GM21717 (cell line): ENCODE results near the gene TFAP2A.

Experiments used
- ATAC-seq: cut with Tn5 transposase; IDR thresholded peaks from one replicate; pipeline ENCODE4 v1.9.1; 2021; ENCODE audit warnings: mild to moderate bottlenecking, moderate library complexity; ENCODE audit not compliant: unreplicated experiment

TFAP2A gene

GRCh38 chr6:10414756-10415616 lies at the start of gene TFAP2A:
TFAP2A (minus strand) TSS chr6:10415074; CDS start chr6:10414991, 83 bp downstream.
- ATAC-seq: no peak

GRCh38 chr6:10463491-10464481 lies 48.9 kb upstream of the TFAP2A start:
- ATAC-seq: no peak

GRCh38 chr6:10463040-10463439 lies 48.2 kb upstream of the TFAP2A start:
- ATAC-seq: no peak

GRCh38 chr6:10461850-10462249 lies 47.0 kb upstream of the TFAP2A start:
- ATAC-seq: no peak

- peak; percentile 96 for ATAC-seq
These were observed 45.2 kb upstream of the TFAP2A start for GRCh38 chr6:10460096-10460495.

GRCh38 chr6:10458287-10458686 lies 43.4 kb upstream of the TFAP2A start:
- no peak for ATAC-seq

- ATAC-seq: no peak
These were observed 38.7 kb upstream of the TFAP2A start for GRCh38 chr6:10453596-10453995.

- no peak for ATAC-seq
These were observed 37.1 kb upstream of the TFAP2A start for GRCh38 chr6:10451828-10452509.

- no peak for ATAC-seq
These were observed 36.5 kb upstream of the TFAP2A start for GRCh38 chr6:10451394-10451793.

- ATAC-seq: no peak
These were observed 34.9 kb upstream of the TFAP2A start for GRCh38 chr6:10449751-10450150.

GRCh38 chr6:10448096-10448495 lies 33.2 kb upstream of the TFAP2A start:
- no peak for ATAC-seq

- no peak for ATAC-seq
These were observed 31.7 kb upstream of the TFAP2A start for GRCh38 chr6:10446548-10446947.

- no peak for ATAC-seq
These were observed 26.8 kb upstream of the TFAP2A start for GRCh38 chr6:10441655-10442009.

- ATAC-seq: no peak
These were observed 26.3 kb upstream of the TFAP2A start for GRCh38 chr6:10441004-10441654.

GRCh38 chr6:10437891-10438290 lies 23.0 kb upstream of the TFAP2A start:
- ATAC-seq: no peak

- ATAC-seq: no peak
These were observed 19.4 kb upstream of the TFAP2A start for GRCh38 chr6:10434235-10434634.

- no peak for ATAC-seq
These were observed 18.4 kb upstream of the TFAP2A start for GRCh38 chr6:10433322-10433721.

GRCh38 chr6:10431423-10432164 lies 16.7 kb upstream of the TFAP2A start:
- no peak for ATAC-seq

- ATAC-seq: no peak
These were observed 15.0 kb upstream of the TFAP2A start for GRCh38 chr6:10429638-10430427.
